Spleen (tissue), 7 donors: Measurements from ENCODE around the gene PHAX.
"Not testable (repeated sequence)": the region's sequence is repeated elsewhere in the genome, so short reads cannot be mapped to it uniquely, and the experiment has no call there.

Source experiments
- CTCF ChIP-seq, 11 experiments: fragments of 200-600 bp in 7 of 11; fragments of 450-650 bp in 4 of 11; sonication (generic) in 4 of 11; IDR thresholded peaks in 8 of 11; conservative IDR thresholded peaks in 3 of 11; 1 replicate in 7 of 11; 2 replicates in 4 of 11; pipeline versions ENCODE4 v1.4.0 to v1.8.0; 2016 to 2021; ENCODE audit warnings: antibody characterized with exemption in 11 of 11, inconsistent platforms in 4 of 11, mild to moderate bottlenecking in 1 of 11
- POLR2A ChIP-seq, 3 donors: fragments of 450-650 bp; IDR thresholded peaks; one replicate each; pipeline ENCODE4 v1.5.1; 2017; ENCODE audit warnings: antibody characterized with exemption in 3 of 3, mild to moderate bottlenecking in 1 of 3
- POLR2AphosphoS5 ChIP-seq, 3 donors: sonication (generic); formaldehyde crosslinking; IDR thresholded peaks; one replicate each; pipeline ENCODE4 v1.5.1; 2017; ENCODE audit warnings: antibody characterized with exemption in 3 of 3
- donor health status: DM: no; HTN: no; CAD: no; lungs with moderate emphysema.
- donor health status: DM: no; HTN: no; CAD: no.
- donor health status: DM: no; HTN: no; CAD: no.

- not testable (repeated sequence) for TF ChIP-seq CTCF (IDR thresholded peaks at IDR 0.05 in 8 of 11, conservative IDR thresholded peaks at IDR 0.05 in 3 of 11); POLR2AphosphoS5 (IDR thresholded peaks at IDR 0.05); POLR2A (IDR thresholded peaks at IDR 0.05)
Measured at GRCh38 chr5:126671681-126672080, 70.9 kb downstream of the PHAX start.
